Retina (tissue), 1 donor: ENCODE results near the gene AQP12A.

ENCODE experiments used
- DNase-seq: peaks from one replicate; pipeline ENCODE4 v3.0.0-alpha.2; 2016

Gene AQP12A

GRCh38 chr2:240725671-240726070, 34.0 kb downstream of the AQP12A start:
- DNase-seq = no peak

GRCh38 chr2:240726876-240727275, 35.2 kb downstream of the AQP12A start:
- DNase-seq = no peak

GRCh38 chr2:240727439-240727838, 35.8 kb downstream of the AQP12A start:
- no peak for DNase-seq

GRCh38 chr2:240727913-240728312, 36.2 kb downstream of the AQP12A start:
- no peak for DNase-seq

- no peak for DNase-seq
Measured at GRCh38 chr2:240728361-240728760, 36.7 kb downstream of the AQP12A start.

- DNase-seq = no peak
Measured at GRCh38 chr2:240728827-240729226, 37.2 kb downstream of the AQP12A start.

GRCh38 chr2:240730501-240731177, 39.0 kb downstream of the AQP12A start:
- DNase-seq = no peak

- DNase-seq = no peak
Measured at GRCh38 chr2:240731178-240731545, 39.5 kb downstream of the AQP12A start.

GRCh38 chr2:240732184-240732583, 40.5 kb downstream of the AQP12A start:
- no peak for DNase-seq

- DNase-seq = no peak
Measured at GRCh38 chr2:240732911-240733622, 41.4 kb downstream of the AQP12A start.

GRCh38 chr2:240733803-240734495, 42.3 kb downstream of the AQP12A start:
- no peak for DNase-seq

- no peak for DNase-seq
Measured at GRCh38 chr2:240734756-240735155, 43.1 kb downstream of the AQP12A start.

GRCh38 chr2:240735476-240735875, 43.8 kb downstream of the AQP12A start:
- DNase-seq = no peak

GRCh38 chr2:240736281-240737250, 44.9 kb downstream of the AQP12A start:
- no peak for DNase-seq

- DNase-seq = no peak
Measured at GRCh38 chr2:240737512-240737911, 45.8 kb downstream of the AQP12A start.

- no peak for DNase-seq
Measured at GRCh38 chr2:240737958-240738357, 46.3 kb downstream of the AQP12A start.

- DNase-seq = no peak
Measured at GRCh38 chr2:240739797-240740196, 48.1 kb downstream of the AQP12A start.

- DNase-seq = no peak
Measured at GRCh38 chr2:240741091-240741490, 49.4 kb downstream of the AQP12A start.

GRCh38 chr2:240742602-240743095, 51.0 kb downstream of the AQP12A start:
- DNase-seq = no peak

- no peak for DNase-seq
Measured at GRCh38 chr2:240745456-240745855, 53.8 kb downstream of the AQP12A start.

GRCh38 chr2:240745962-240746361, 54.3 kb downstream of the AQP12A start:
- no peak for DNase-seq

GRCh38 chr2:240746671-240747070, 55.0 kb downstream of the AQP12A start:
- no peak for DNase-seq

GRCh38 chr2:240747256-240747655, 55.6 kb downstream of the AQP12A start:
- no peak for DNase-seq
